ENCODE results near the gene EN2. TPM values are rescaled to one million over a fixed set of nuclear protein-coding genes. Genes with fewer than 3 reads are reported as not detected.

EN2 gene
- total and polyA plus RNA-seq, 10 of the 15 experiments (the other 5 are each of a cell fraction or from before 2014, with no cell fraction given): not detected

GRCh38 chr7:155494551-155494950, 36.6 kb downstream of the EN2 start:
- Histone ChIP-seq H3K4me3 (no peak overlapping the region), H4K20me1 (ENCODE audit: control insufficient read depth, insufficient read depth) (no peaks in the 10 kb centered on the region), H3K9ac (ENCODE audit: control insufficient read depth, insufficient read depth, low read length) (no peak overlapping the region), H2AFZ (ENCODE audit: control insufficient read depth, low read depth, low read length) (no peak overlapping the region), H3K79me2 (ENCODE audit: control insufficient read depth, insufficient read depth, low read length) (no peaks in the 10 kb centered on the region), H3K27me3 (replicated peaks in 1 of 2; ENCODE audit: control insufficient read depth in 2 of 2, insufficient read depth in 2 of 2, low read length in 1 of 2) (no peaks in the 10 kb centered on the region), H3K27ac (ENCODE audit: control insufficient read depth, insufficient read depth) (no peak overlapping the region), H3K4me1 (ENCODE audit: control insufficient read depth, insufficient read depth, low read length) (peaks cover 6% of the 10 kb centered on the region), H3K9me3 (replicated peaks; ENCODE audit: control insufficient read depth, insufficient read depth, low read length) (no peaks in the 10 kb centered on the region; the same call in 2 of the 3 replicates), H3K36me3 (ENCODE audit: control insufficient read depth in 2 of 2, insufficient read depth in 2 of 2, low read length in 1 of 2) (no peaks in the 10 kb centered on the region), H3K4me2 (ENCODE audit: control insufficient read depth, insufficient read depth) (no peak overlapping the region)
- 74% methylated on average over 12 of the region's 16 CpGs for WGBS (ENCODE audit: insufficient coverage, insufficient replicate concordance, low lambda C conversion rate, missing lambda C conversion rate)
- TF ChIP-seq ZZZ3 (IDR thresholded peaks at IDR 0.05; ENCODE audit: control insufficient read depth, insufficient read length, low read depth) (no peak), STAT3 (IDR thresholded peaks at IDR 0.05; ENCODE audit: low read depth, low read length) (no peak), IRF4 (IDR thresholded peaks at IDR 0.05; ENCODE audit: low read depth, low read length) (no peak), FOS (IDR thresholded peaks at IDR 0.05; ENCODE audit: borderline replicate concordance, extremely low read depth, insufficient read length) (no peak), E2F4 (IDR thresholded peaks at IDR 0.05; ENCODE audit: low read depth, low read length) (no peak), RBBP5 (conservative IDR thresholded peaks at IDR 0.05) (no peak), MTA2 (IDR thresholded peaks at IDR 0.05; ENCODE audit: low read depth) (no peak)
- TF ChIP-seq, protein P1, sequence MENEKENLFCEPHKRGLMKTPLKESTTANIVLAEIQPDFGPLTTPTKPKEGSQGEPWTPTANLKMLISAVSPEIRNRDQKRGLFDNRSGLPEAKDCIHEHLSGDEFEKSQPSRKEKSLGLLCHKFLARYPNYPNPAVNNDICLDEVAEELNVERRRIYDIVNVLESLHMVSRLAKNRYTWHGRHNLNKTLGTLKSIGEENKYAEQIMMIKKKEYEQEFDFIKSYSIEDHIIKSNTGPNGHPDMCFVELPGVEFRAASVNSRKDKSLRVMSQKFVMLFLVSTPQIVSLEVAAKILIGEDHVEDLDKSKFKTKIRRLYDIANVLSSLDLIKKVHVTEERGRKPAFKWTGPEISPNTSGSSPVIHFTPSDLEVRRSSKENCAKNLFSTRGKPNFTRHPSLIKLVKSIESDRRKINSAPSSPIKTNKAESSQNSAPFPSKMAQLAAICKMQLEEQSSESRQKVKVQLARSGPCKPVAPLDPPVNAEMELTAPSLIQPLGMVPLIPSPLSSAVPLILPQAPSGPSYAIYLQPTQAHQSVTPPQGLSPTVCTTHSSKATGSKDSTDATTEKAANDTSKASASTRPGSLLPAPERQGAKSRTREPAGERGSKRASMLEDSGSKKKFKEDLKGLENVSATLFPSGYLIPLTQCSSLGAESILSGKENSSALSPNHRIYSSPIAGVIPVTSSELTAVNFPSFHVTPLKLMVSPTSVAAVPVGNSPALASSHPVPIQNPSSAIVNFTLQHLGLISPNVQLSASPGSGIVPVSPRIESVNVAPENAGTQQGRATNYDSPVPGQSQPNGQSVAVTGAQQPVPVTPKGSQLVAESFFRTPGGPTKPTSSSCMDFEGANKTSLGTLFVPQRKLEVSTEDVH (IDR thresholded peaks at IDR 0.05; ENCODE audit: low read depth, partially characterized antibody): no peak
- TF ChIP-seq, protein P2, sequence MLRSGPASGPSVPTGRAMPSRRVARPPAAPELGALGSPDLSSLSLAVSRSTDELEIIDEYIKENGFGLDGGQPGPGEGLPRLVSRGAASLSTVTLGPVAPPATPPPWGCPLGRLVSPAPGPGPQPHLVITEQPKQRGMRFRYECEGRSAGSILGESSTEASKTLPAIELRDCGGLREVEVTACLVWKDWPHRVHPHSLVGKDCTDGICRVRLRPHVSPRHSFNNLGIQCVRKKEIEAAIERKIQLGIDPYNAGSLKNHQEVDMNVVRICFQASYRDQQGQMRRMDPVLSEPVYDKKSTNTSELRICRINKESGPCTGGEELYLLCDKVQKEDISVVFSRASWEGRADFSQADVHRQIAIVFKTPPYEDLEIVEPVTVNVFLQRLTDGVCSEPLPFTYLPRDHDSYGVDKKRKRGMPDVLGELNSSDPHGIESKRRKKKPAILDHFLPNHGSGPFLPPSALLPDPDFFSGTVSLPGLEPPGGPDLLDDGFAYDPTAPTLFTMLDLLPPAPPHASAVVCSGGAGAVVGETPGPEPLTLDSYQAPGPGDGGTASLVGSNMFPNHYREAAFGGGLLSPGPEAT (IDR thresholded peaks at IDR 0.05; ENCODE audit: low read depth): no peak
- CTCF ChIA-PET: no interaction called here
- intact Hi-C loops (cut with micrococcal nuclease; ENCODE audit: unreplicated experiment) (no loop called here), in situ Hi-C loops (cut with MboI) (no loop called here)
- BruUV-seq (replicated peaks): no TSS peak
- DNase-seq (ENCODE audit: low read depth, low spot score): no peak
- FAIRE-seq: no peak
- SMC1A ChIA-PET (ENCODE audit: uncharacterized antibody, unreplicated experiment): no interaction called here
- RAD21 ChIA-PET (ENCODE audit: unreplicated experiment): no interaction called here
- POLR2A ChIA-PET: no interaction called here
- no peak for ATAC-seq
